Caco-2 (cell line): ENCODE results near the gene FGF12. TPM values are rescaled to one million over a fixed set of nuclear protein-coding genes. Genes with fewer than 3 reads are reported as not detected.

ENCODE experiments used
- BruUV-seq: library from RNA; stranded (reverse); fragments of 400-500 nt; replicated peaks from 2 replicates; lab custom pipeline; 2021; lab: Mats Ljungman, UMichigan
- CTCF ChIA-PET: fragments of 300-600 bp; sonication (Branson Sonifier 250); formaldehyde crosslinking; loops from one replicate; lab custom pipeline; 2022; ENCODE audit warnings: antibody characterized with exemption; lab: Charles Lee
- POLR2A ChIA-PET: fragments of 300-600 bp; sonication (Branson Sonifier 250); formaldehyde crosslinking; loops from one replicate; lab custom pipeline; 2022; ENCODE audit warnings: antibody characterized with exemption; lab: Charles Lee
- DNase-seq, 2 experiments: peaks; one replicate each; pipeline versions ENCODE4 v3.0.0 to v3.0.0-alpha.2; 2020 to 2022
- H3K27me3 ChIP-seq: replicated peaks from 2 replicates; pipeline ENCODE4 v1.6.0; 2011; ENCODE audit warnings: low read length; ENCODE audit not compliant: control insufficient read depth, insufficient read depth
- H3K36me3 ChIP-seq: 2 replicates; pipeline ENCODE4 v1.5.1; 2011; ENCODE audit warnings: low read length; ENCODE audit not compliant: control insufficient read depth, insufficient read depth
- H3K4me1 ChIP-seq: fragments of 250-450 bp; sonication (Bioruptor Pico); 2 replicates; pipeline ENCODE4 v1.5.1; 2020; ENCODE audit warnings: mild to moderate bottlenecking
- H3K4me3 ChIP-seq: 2 replicates; pipeline ENCODE4 v1.5.1; 2011; ENCODE audit warnings: low read depth, mild to moderate bottlenecking, control low read depth, low read length
- H3K9me3 ChIP-seq: fragments of 250-450 bp; sonication (Bioruptor Pico); 2 replicates; pipeline ENCODE4 v1.5.1; 2020; ENCODE audit warnings: mild to moderate bottlenecking, moderate library complexity
- H3K27ac Mint-ChIP-seq: one replicate; pipeline ENCODE4 v1.8.0; 2022; ENCODE audit warnings: mixed read lengths; ENCODE audit not compliant: unreplicated experiment
- H3K27me3 Mint-ChIP-seq: one replicate; pipeline ENCODE4 v1.8.0; 2022; ENCODE audit warnings: mixed read lengths; ENCODE audit not compliant: insufficient read depth, unreplicated experiment
- H3K36me3 Mint-ChIP-seq: one replicate; pipeline ENCODE4 v1.8.0; 2022; ENCODE audit warnings: mild to moderate bottlenecking, mixed read lengths; ENCODE audit not compliant: insufficient read depth, unreplicated experiment
- H3K4me1 Mint-ChIP-seq: one replicate; pipeline ENCODE4 v1.8.0; 2022; ENCODE audit warnings: low read depth, mixed read lengths; ENCODE audit not compliant: unreplicated experiment
- H3K4me3 Mint-ChIP-seq: one replicate; pipeline ENCODE4 v1.8.0; 2022; ENCODE audit warnings: mild to moderate bottlenecking, moderate library complexity, mixed read lengths; ENCODE audit not compliant: unreplicated experiment
- H3K9me3 Mint-ChIP-seq: one replicate; pipeline ENCODE4 v1.8.0; 2022; ENCODE audit warnings: mixed read lengths; ENCODE audit not compliant: unreplicated experiment
- CTCF ChIP-seq, 2 experiments: fragments of 200-600 bp in 1 of 2; IDR thresholded peaks; 1 replicate in 1 of 2; 2 replicates in 1 of 2; pipeline versions ENCODE4 v1.5.1 to v1.8.0; 2011 to 2022; ENCODE audit warnings: antibody characterized with exemption in 1 of 2, control low read depth in 1 of 2, inconsistent platforms in 1 of 2, low read depth in 1 of 2, low read length in 1 of 2, mild to moderate bottlenecking in 1 of 2, moderate library complexity in 1 of 2; ENCODE audit not compliant: insufficient read depth in 1 of 2, severe bottlenecking in 1 of 2, unreplicated experiment in 1 of 2
- intact Hi-C: fragments of 100-400 bp; cut with micrococcal nuclease; formaldehyde crosslinking; loops from one replicate; pipeline ENCODE4 v1.10.0; 2022; ENCODE audit not compliant: unreplicated experiment
- total RNA-seq: library from RNA; stranded (reverse); gene quantifications from 2 replicates; pipeline ENCODE4 v1.2.3, GENCODE V29; 2022

Gene FGF12
- total RNA-seq, 1 experiment from 2014 or later, result 0.41 TPM

- H3K27ac Mint-ChIP-seq, result no peak overlapping the region
- no peaks in the 10 kb centered on the region for H3K27me3 ChIP-seq
- intact Hi-C loops, result no loop called here
Measured at GRCh38 chr3:192636517-192637444, 90.6 kb downstream of the FGF12 start.

DNA sequence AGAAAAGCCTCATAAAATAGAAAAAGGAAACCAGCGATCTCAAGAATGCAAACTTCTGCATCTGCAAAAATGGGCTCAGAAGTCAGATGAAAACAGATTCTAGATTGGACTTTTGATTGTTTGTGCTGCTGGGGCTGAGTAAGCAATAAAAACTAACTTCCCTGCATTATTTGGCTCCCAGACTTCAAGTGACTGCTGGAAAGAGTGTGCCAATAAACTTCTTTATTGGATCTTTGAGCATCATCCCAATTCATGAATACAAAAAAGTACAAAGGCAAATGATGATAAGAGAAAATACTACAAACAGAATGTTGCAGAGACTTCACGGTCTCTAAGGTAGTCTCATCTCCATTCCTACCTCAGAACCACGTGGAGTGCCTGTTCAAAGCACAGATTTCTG is 97.9 kb downstream of the FGF12 start:
- H3K4me1 Mint-ChIP-seq, result no peaks in the 10 kb centered on the region
- DNase-seq, result no peak
- no peaks in the 10 kb centered on the region for H3K36me3 ChIP-seq
- no peaks in the 10 kb centered on the region for H3K9me3 ChIP-seq
- no peaks in the 10 kb centered on the region for H3K27me3 ChIP-seq
- H3K4me1 ChIP-seq, result no peaks in the 10 kb centered on the region
- CTCF ChIA-PET, result no interaction called here
- no peak overlapping the region for H3K27ac Mint-ChIP-seq
- BruUV-seq, result no TSS peak
- no peak overlapping the region for H3K4me3 Mint-ChIP-seq
- no peak for TF ChIP-seq CTCF (IDR thresholded peaks at IDR 0.05; ENCODE audit: insufficient read depth in 1 of 2, low read depth in 1 of 2, low read length in 1 of 2, severe bottlenecking in 1 of 2, unreplicated experiment in 1 of 2)
- H3K9me3 Mint-ChIP-seq, result no peaks in the 10 kb centered on the region
- no peak overlapping the region for H3K4me3 ChIP-seq
- no peaks in the 10 kb centered on the region for H3K36me3 Mint-ChIP-seq
- intact Hi-C loops, result no loop called here
- POLR2A ChIA-PET, result no interaction called here
- H3K27me3 Mint-ChIP-seq, result peaks cover 10% of the 10 kb centered on the region

More at GRCh38 chr3:192636517-192637444, 90.6 kb downstream of the FGF12 start:
- no peak overlapping the region for H3K4me3 ChIP-seq
- Mint-ChIP-seq H3K4me3 (no peak overlapping the region), H3K4me1 (no peaks in the 10 kb centered on the region), H3K36me3 (no peaks in the 10 kb centered on the region), H3K9me3 (no peaks in the 10 kb centered on the region), H3K27me3 (peaks cover 8% of the 10 kb centered on the region)
- no TSS peak for BruUV-seq
- no peaks in the 10 kb centered on the region for H3K4me1 ChIP-seq
- no peaks in the 10 kb centered on the region for H3K36me3 ChIP-seq
- DNase-seq, result no peak
- POLR2A ChIA-PET, result no interaction called here
- CTCF ChIA-PET, result no interaction called here
- no peaks in the 10 kb centered on the region for H3K9me3 ChIP-seq
- TF ChIP-seq CTCF (IDR thresholded peaks at IDR 0.05; ENCODE audit: insufficient read depth in 1 of 2, low read depth in 1 of 2, low read length in 1 of 2, severe bottlenecking in 1 of 2, unreplicated experiment in 1 of 2), result no peak

DNA sequence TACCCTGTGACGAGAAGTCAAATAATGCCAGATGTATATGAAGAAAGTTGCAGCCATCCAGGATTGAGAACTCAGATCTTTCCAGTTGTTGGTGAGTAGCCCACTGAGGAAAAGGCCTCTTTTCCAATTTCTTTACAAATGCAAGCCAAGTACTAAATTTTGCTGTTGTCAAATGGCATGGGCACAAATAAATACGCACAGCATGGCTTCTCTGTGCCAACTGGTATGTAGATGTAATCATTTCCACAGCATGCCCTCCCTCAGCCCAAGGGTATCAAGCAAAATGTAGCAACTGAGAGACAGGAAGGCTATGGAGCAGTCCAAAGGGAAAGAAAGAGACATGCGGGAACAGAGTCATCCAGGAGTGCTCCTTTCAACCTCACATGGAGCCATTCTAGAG is 105.4 kb downstream of the FGF12 start:
- BruUV-seq, result no TSS peak
- Mint-ChIP-seq H3K4me3 (no peak overlapping the region), H3K27me3 (peaks cover 15% of the 10 kb centered on the region), H3K9me3 (no peaks in the 10 kb centered on the region), H3K4me1 (no peaks in the 10 kb centered on the region), H3K27ac (no peak overlapping the region), H3K36me3 (no peaks in the 10 kb centered on the region)
- H3K4me1 ChIP-seq, result no peaks in the 10 kb centered on the region
- no peaks in the 10 kb centered on the region for H3K9me3 ChIP-seq
- H3K4me3 ChIP-seq, result no peak overlapping the region
- no peaks in the 10 kb centered on the region for H3K27me3 ChIP-seq
- no peaks in the 10 kb centered on the region for H3K36me3 ChIP-seq
- ChIA-PET POLR2A (no interaction called here), CTCF (no interaction called here)
- intact Hi-C loops, result no loop called here
- DNase-seq, result no peak
- TF ChIP-seq CTCF (IDR thresholded peaks at IDR 0.05; ENCODE audit: insufficient read depth in 1 of 2, low read depth in 1 of 2, low read length in 1 of 2, severe bottlenecking in 1 of 2, unreplicated experiment in 1 of 2), result no peak
